SH-SY5Y (cell line): ENCODE data around the gene CALML5.

ENCODE experiments used
- GATA2 ChIP-seq: IDR thresholded peaks from 2 replicates; pipeline ENCODE4 v1.6.1; 2011; ENCODE audit warnings: mild to moderate bottlenecking, low read depth, low read length
- GATA3 ChIP-seq: IDR thresholded peaks from 2 replicates; pipeline ENCODE4 v1.6.1; 2011; ENCODE audit warnings: low read depth, mild to moderate bottlenecking, low read length, moderate library complexity

GRCh38 chr10:5480162-5480941 lies 19.0 kb downstream of the CALML5 start:
- TF ChIP-seq GATA3 (no peak), GATA2 (no peak)
